H1 (cell line): ENCODE results near the gene AGO3.

Source experiments
- CTCF ChIP-seq, 3 experiments: IDR thresholded peaks; 1 replicate in 2 of 3; 2 replicates in 1 of 3; pipeline versions ENCODE4 v1.5.1 to v1.6.1; 2011; ENCODE audit warnings: low read length in 3 of 3, mild to moderate bottlenecking in 3 of 3, inconsistent platforms in 2 of 3, low read depth in 1 of 3, moderate library complexity in 1 of 3; ENCODE audit not compliant: insufficient read depth in 1 of 3; ENCODE audit errors: control extremely low read depth in 1 of 3
- GTF2F1 ChIP-seq: IDR thresholded peaks from 2 replicates; pipeline ENCODE4 v1.6.1; 2012; ENCODE audit warnings: low read depth, low read length, improper control_type of control experiment, borderline replicate concordance
- PHF8 ChIP-seq: fragments of 200-600 bp; sonication (generic); conservative IDR thresholded peaks from 2 replicates; pipeline ENCODE4 v1.7.1; 2012; ENCODE audit warnings: low read depth, mild to moderate bottlenecking, inconsistent platforms, low read length, moderate library complexity
- POLR2A ChIP-seq, 2 experiments: IDR thresholded peaks; 1 replicate in 1 of 2; 2 replicates in 1 of 2; pipeline ENCODE4 v1.6.1; 2011; ENCODE audit warnings: low read depth in 2 of 2, low read length in 2 of 2, mild to moderate bottlenecking in 2 of 2; ENCODE audit errors: control extremely low read depth in 1 of 2
- SIN3A ChIP-seq, 2 experiments: IDR thresholded peaks in 1 of 2; conservative IDR thresholded peaks in 1 of 2; 2 replicates each; pipeline ENCODE4 v1.6.1; 2011 to 2012; ENCODE audit warnings: low read length in 2 of 2, improper control_type of control experiment in 1 of 2, low read depth in 1 of 2, mild to moderate bottlenecking in 1 of 2

- TF ChIP-seq POLR2A (IDR thresholded peaks at IDR 0.05; ENCODE audit: control extremely low read depth in 1 of 2, low read depth in 2 of 2, low read length in 2 of 2) (no peak), SIN3A (conservative IDR thresholded peaks at IDR 0.05 in 1 of 2, IDR thresholded peaks at IDR 0.05 in 1 of 2; ENCODE audit: low read depth in 1 of 2, low read length in 2 of 2) (no peak), CTCF (IDR thresholded peaks at IDR 0.05; ENCODE audit: control extremely low read depth in 1 of 3, insufficient read depth in 1 of 3, low read depth in 1 of 3, low read length in 3 of 3) (no peak), PHF8 (no peak), GTF2F1 (no peak)
These were observed 158.7 kb downstream of the AGO3 start for GRCh38 chr1:36089393-36090121.
